Fibroblast of lung (primary cell): Measurements from ENCODE around the gene EIF4E2. TPM values are rescaled to one million over a fixed set of nuclear protein-coding genes. Genes with fewer than 3 reads are reported as not detected.

ENCODE experiments used
- DNase-seq, 2 donors: peaks; one replicate each; pipeline versions ENCODE4 v3.0.0 to v3.0.0-alpha.2; 2010; ENCODE audit warnings: low read depth in 2 of 2
- H2AFZ ChIP-seq: 2 replicates; pipeline ENCODE4 v1.5.1; 2012; ENCODE audit warnings: low read length, control low read depth, inconsistent platforms
- H3K27ac ChIP-seq: 2 replicates; pipeline ENCODE4 v1.5.1; 2011; ENCODE audit warnings: low read length, control low read depth; ENCODE audit not compliant: insufficient read depth
- H3K27me3 ChIP-seq: 2 replicates; pipeline ENCODE4 v1.5.1; 2011; ENCODE audit warnings: mild to moderate bottlenecking, low read length; ENCODE audit not compliant: control insufficient read depth, insufficient read depth
- H3K36me3 ChIP-seq: 2 replicates; pipeline ENCODE4 v1.5.1; 2011; ENCODE audit warnings: low read length; ENCODE audit not compliant: control insufficient read depth, insufficient read depth
- H3K4me1 ChIP-seq: 2 replicates; pipeline ENCODE4 v1.5.1; 2011; ENCODE audit warnings: low read length; ENCODE audit not compliant: control insufficient read depth, insufficient read depth; ENCODE audit errors: extremely low read depth
- H3K4me2 ChIP-seq: 2 replicates; pipeline ENCODE4 v1.5.1; 2011; ENCODE audit warnings: low read length, control low read depth; ENCODE audit not compliant: insufficient read depth; ENCODE audit errors: extremely low read depth
- H3K4me3 ChIP-seq, 4 experiments: fragments of 200-600 bp in 1 of 4; sonication (generic) in 1 of 4; replicated peaks in 1 of 4; 2 replicates each; pipeline ENCODE4 v1.5.1; 2011 to 2016; ENCODE audit warnings: low read length in 4 of 4, low read depth in 3 of 4, mild to moderate bottlenecking in 3 of 4, control low read depth in 2 of 4, inconsistent platforms in 1 of 4, mixed read lengths in 1 of 4; ENCODE audit not compliant: insufficient read depth in 1 of 4; ENCODE audit errors: control extremely low read depth in 1 of 4
- H3K79me2 ChIP-seq: 2 replicates; pipeline ENCODE4 v1.5.1; 2012; ENCODE audit warnings: mild to moderate bottlenecking, low read length, inconsistent platforms; ENCODE audit not compliant: control insufficient read depth, insufficient read depth
- H3K9ac ChIP-seq: 2 replicates; pipeline ENCODE4 v1.5.1; 2011; ENCODE audit warnings: mild to moderate bottlenecking, low read length, control low read depth; ENCODE audit not compliant: insufficient read depth
- H3K9me3 ChIP-seq: 2 replicates; pipeline ENCODE4 v1.5.1; 2012; ENCODE audit warnings: low read depth, low read length; ENCODE audit not compliant: control insufficient read depth, insufficient read depth
- H4K20me1 ChIP-seq: 2 replicates; pipeline ENCODE4 v1.5.1; 2011; ENCODE audit warnings: low read length; ENCODE audit not compliant: control insufficient read depth, insufficient read depth; ENCODE audit errors: extremely low read depth
- EZH2 ChIP-seq: IDR thresholded peaks from 2 replicates; pipeline ENCODE4 v1.5.1; 2012; ENCODE audit warnings: low read length, control low read depth, mild to moderate bottlenecking; ENCODE audit errors: missing control alignments
- polyA plus RNA-seq, 2 donors: library from polyadenylated mRNA; depleted of rRNA in 1 of 2; stranded (reverse) in 1 of 2; unstranded in 1 of 2; fragments of >200 nt; gene quantifications; 2 replicates each; pipeline ENCODE4 v1.2.1, GENCODE V29; 2011 to 2012; ENCODE audit warnings: missing spikeins in 1 of 2
- total RNA-seq: library from RNA; depleted of rRNA; stranded (reverse); fragments of >200 nt; gene quantifications from 2 replicates; pipeline ENCODE4 v1.2.1, GENCODE V29; 2014
- TF ChIP-seq, protein P1 (sequence below), 2 donors: IDR thresholded peaks in 1 of 2; conservative IDR thresholded peaks in 1 of 2; 1 replicate in 1 of 2; 2 replicates in 1 of 2; pipeline ENCODE4 v1.5.1; 2011 to 2012; ENCODE audit warnings: low read length in 2 of 2, control low read depth in 1 of 2, inconsistent platforms in 1 of 2, low read depth in 1 of 2, mild to moderate bottlenecking in 1 of 2

Gene EIF4E2
- total and polyA plus RNA-seq, 2 donors (not counting 1 experiment from before 2014, with no cell fraction given) = 77.6 to 101 TPM

DNA sequence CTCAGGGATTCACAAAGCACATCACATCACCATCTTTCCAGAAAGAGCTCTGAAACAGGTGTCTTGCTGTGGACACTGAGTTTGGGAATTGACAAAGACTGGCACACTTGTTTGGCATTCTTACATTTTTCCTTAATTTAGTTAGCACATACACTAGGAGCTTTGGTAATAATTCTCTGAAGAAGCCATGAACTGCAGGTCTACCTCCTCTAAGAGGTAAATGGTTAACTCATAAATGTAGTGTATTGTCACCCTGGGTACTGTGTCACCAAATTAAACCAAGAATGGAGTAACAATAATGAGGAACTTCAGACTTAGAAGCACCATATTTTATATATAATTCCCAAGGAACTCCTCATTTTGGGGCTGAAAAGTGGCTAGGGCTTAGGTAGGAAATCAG lies 22.6 kb downstream of the EIF4E2 start:
- no peak overlapping the region for H3K9ac ChIP-seq
- no peak overlapping the region for H3K4me3 ChIP-seq
- no peak for TF ChIP-seq EZH2
- TF ChIP-seq, protein P1, sequence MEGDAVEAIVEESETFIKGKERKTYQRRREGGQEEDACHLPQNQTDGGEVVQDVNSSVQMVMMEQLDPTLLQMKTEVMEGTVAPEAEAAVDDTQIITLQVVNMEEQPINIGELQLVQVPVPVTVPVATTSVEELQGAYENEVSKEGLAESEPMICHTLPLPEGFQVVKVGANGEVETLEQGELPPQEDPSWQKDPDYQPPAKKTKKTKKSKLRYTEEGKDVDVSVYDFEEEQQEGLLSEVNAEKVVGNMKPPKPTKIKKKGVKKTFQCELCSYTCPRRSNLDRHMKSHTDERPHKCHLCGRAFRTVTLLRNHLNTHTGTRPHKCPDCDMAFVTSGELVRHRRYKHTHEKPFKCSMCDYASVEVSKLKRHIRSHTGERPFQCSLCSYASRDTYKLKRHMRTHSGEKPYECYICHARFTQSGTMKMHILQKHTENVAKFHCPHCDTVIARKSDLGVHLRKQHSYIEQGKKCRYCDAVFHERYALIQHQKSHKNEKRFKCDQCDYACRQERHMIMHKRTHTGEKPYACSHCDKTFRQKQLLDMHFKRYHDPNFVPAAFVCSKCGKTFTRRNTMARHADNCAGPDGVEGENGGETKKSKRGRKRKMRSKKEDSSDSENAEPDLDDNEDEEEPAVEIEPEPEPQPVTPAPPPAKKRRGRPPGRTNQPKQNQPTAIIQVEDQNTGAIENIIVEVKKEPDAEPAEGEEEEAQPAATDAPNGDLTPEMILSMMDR (conservative IDR thresholded peaks at IDR 0.05 in 1 of 2, IDR thresholded peaks at IDR 0.05 in 1 of 2; ENCODE audit: low read depth in 1 of 2, low read length in 2 of 2) = no peak
- no peaks in the 10 kb centered on the region for H4K20me1 ChIP-seq
- DNase-seq = no peak
- H3K9me3 ChIP-seq = no peaks in the 10 kb centered on the region
- H3K79me2 ChIP-seq = no peaks in the 10 kb centered on the region
- H3K36me3 ChIP-seq = peaks cover 12% of the 10 kb centered on the region
- H3K4me2 ChIP-seq = no peak overlapping the region
- H3K4me1 ChIP-seq = peaks cover 2% of the 10 kb centered on the region
- no peak overlapping the region for H3K27ac ChIP-seq
- no peaks in the 10 kb centered on the region for H3K27me3 ChIP-seq
- no peak overlapping the region for H2AFZ ChIP-seq

DNA sequence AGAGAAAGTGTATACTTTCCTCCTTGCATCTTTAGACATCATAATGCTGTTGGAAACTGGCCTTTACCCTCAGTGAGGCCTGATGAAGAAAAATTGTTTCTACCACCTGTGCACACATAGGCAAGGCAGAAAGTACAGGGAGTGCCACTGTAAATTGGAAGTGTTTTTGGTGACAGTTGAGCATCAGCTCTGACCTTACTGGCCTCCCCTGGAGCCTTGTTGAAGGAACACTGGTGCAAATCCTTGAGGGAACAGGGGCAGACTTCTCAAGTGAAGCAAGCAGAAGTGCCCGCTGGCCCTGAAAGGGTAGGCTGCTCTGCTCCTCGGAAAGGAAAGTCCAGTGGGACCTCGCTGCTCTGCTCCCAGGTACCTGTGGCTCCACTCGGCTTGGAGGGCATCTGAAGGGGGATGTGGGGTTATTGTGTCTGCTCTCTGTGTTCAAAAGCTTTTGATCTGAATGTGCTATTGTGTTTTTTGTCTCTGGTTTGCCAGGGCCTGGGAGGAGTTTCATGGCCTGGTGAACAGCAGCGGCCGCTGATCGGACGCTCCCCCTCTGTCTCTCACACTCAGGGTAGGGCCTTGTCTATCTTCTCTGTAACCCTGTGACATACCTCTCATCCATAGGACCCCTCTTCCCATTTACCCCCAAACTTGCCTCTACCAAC lies 23.4 kb downstream of the EIF4E2 start:
- no peaks in the 10 kb centered on the region for H3K27me3 ChIP-seq
- H3K9me3 ChIP-seq = no peaks in the 10 kb centered on the region
- no peak for DNase-seq
- no peak overlapping the region for H3K4me3 ChIP-seq
- H3K4me2 ChIP-seq = no peak overlapping the region
- H3K36me3 ChIP-seq = peaks cover 10% of the 10 kb centered on the region
- H2AFZ ChIP-seq = no peak overlapping the region
- no peak overlapping the region for H3K9ac ChIP-seq
- TF ChIP-seq, protein P1 (conservative IDR thresholded peaks at IDR 0.05 in 1 of 2, IDR thresholded peaks at IDR 0.05 in 1 of 2; ENCODE audit: low read depth in 1 of 2, low read length in 2 of 2) = no peak
- no peaks in the 10 kb centered on the region for H3K4me1 ChIP-seq
- H4K20me1 ChIP-seq = no peaks in the 10 kb centered on the region
- H3K27ac ChIP-seq = no peak overlapping the region
- H3K79me2 ChIP-seq = no peaks in the 10 kb centered on the region

DNA sequence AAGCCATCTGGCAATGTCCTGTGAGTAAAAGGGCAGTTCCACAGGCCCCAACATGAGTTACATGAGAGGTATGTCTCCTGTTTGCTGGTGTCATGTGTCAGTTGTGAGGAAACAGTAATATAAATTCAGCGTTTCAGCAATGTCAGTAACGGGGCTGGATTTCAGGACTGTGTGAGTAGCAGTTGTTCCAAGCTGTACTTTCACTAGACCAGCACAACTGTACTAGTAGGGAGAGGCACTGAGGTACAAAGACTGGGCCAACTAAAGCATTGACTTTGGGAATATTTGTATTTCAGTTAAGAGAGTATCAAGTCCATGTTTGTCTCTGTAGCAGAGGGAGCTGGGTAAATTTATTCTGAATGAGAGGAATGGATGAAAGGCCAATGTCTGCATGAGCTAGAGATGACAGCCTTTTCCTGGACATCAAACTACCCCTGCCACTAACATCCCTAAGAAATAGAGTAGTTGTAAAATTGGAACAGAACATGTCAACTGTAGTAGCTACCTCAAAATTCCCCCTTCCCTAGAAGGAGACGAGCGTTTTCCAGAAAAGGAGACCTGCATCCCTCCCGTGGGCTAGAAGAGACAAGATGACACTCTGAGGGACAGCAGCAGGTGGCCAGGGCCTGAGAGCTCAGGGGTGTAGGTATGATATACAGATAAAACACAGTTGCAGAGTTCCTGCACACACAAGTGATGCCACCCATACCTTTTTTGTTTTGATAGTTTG lies 24.4 kb downstream of the EIF4E2 start:
- no peak overlapping the region for H3K4me2 ChIP-seq
- no peak overlapping the region for H2AFZ ChIP-seq
- H4K20me1 ChIP-seq = no peaks in the 10 kb centered on the region
- TF ChIP-seq EZH2 = no peak
- TF ChIP-seq, protein P1 (conservative IDR thresholded peaks at IDR 0.05 in 1 of 2, IDR thresholded peaks at IDR 0.05 in 1 of 2; ENCODE audit: low read depth in 1 of 2, low read length in 2 of 2) = no peak
- no peak overlapping the region for H3K4me3 ChIP-seq
- no peaks in the 10 kb centered on the region for H3K9me3 ChIP-seq
- H3K4me1 ChIP-seq = no peaks in the 10 kb centered on the region
- DNase-seq = peak; percentile 20 to 38
- no peak overlapping the region for H3K27ac ChIP-seq
- H3K27me3 ChIP-seq = no peaks in the 10 kb centered on the region
- H3K79me2 ChIP-seq = no peaks in the 10 kb centered on the region
- H3K36me3 ChIP-seq = peaks cover 3% of the 10 kb centered on the region
- no peak overlapping the region for H3K9ac ChIP-seq
